Measurements from ENCODE around the gene SOAT2.

Gene SOAT2

DNA sequence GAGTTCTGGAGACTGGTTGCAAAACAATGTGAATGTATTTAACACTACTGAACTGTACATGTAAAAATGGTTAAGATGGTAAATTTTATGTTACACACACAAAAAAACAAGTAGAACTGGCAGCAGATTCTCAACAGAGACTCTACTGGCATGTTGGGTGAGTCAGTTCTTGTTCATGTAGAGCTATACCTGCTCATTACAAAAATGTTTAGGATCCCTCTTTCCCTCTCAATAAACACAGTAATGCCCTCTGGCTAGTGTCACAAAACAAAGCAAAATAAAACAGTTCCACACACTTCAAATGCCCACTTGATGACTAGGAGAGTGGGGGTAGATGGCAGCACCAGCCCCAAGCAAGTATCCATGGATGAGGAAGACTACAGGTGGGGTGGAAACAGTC is 63.6 kb downstream of the SOAT2 start:
- H3F3A ChIP-seq (ENCODE audit: insufficient read depth, low read length): no peaks in the 10 kb centered on the region
- no peaks in the 10 kb centered on the region for H3K36me3 ChIP-seq (replicated peaks; ENCODE audit: insufficient read depth, low read length)
- H4K20me1 ChIP-seq (ENCODE audit: insufficient read depth, low read length): no peaks in the 10 kb centered on the region
- H3K9me2 ChIP-seq (replicated peaks; ENCODE audit: insufficient read depth, low read length): no peaks in the 10 kb centered on the region
- H3K27me3 ChIP-seq (replicated peaks; ENCODE audit: insufficient read depth, low read length): no peaks in the 10 kb centered on the region
- no peak for DNase-seq
- no peaks in the 10 kb centered on the region for H3K9me3 ChIP-seq (replicated peaks; ENCODE audit: insufficient read depth, low read length)
- no peaks in the 10 kb centered on the region for H3K4me1 ChIP-seq (ENCODE audit: low read length)
- H2AFZ ChIP-seq (ENCODE audit: low read length): no peak overlapping the region
- no peak overlapping the region for H3K27ac ChIP-seq (ENCODE audit: low read length)
- H3K4me2 ChIP-seq (ENCODE audit: low read depth, low read length): no peak overlapping the region
- H3K79me2 ChIP-seq (ENCODE audit: low read length): no peaks in the 10 kb centered on the region
- H3K4me3 ChIP-seq (ENCODE audit: low read length): no peak overlapping the region
- TF ChIP-seq EZH2phosphoT487 (IDR thresholded peaks at IDR 0.05; ENCODE audit: low read length): no peak
- TF ChIP-seq, protein P1, sequence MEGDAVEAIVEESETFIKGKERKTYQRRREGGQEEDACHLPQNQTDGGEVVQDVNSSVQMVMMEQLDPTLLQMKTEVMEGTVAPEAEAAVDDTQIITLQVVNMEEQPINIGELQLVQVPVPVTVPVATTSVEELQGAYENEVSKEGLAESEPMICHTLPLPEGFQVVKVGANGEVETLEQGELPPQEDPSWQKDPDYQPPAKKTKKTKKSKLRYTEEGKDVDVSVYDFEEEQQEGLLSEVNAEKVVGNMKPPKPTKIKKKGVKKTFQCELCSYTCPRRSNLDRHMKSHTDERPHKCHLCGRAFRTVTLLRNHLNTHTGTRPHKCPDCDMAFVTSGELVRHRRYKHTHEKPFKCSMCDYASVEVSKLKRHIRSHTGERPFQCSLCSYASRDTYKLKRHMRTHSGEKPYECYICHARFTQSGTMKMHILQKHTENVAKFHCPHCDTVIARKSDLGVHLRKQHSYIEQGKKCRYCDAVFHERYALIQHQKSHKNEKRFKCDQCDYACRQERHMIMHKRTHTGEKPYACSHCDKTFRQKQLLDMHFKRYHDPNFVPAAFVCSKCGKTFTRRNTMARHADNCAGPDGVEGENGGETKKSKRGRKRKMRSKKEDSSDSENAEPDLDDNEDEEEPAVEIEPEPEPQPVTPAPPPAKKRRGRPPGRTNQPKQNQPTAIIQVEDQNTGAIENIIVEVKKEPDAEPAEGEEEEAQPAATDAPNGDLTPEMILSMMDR (IDR thresholded peaks at IDR 0.05; ENCODE audit: low read length): no peak
- no peak for TF ChIP-seq EZH2 (optimal IDR thresholded peaks at IDR 0.05; ENCODE audit: low read depth, low read length)
- no peak overlapping the region for H3K9ac ChIP-seq (ENCODE audit: low read length)

DNA sequence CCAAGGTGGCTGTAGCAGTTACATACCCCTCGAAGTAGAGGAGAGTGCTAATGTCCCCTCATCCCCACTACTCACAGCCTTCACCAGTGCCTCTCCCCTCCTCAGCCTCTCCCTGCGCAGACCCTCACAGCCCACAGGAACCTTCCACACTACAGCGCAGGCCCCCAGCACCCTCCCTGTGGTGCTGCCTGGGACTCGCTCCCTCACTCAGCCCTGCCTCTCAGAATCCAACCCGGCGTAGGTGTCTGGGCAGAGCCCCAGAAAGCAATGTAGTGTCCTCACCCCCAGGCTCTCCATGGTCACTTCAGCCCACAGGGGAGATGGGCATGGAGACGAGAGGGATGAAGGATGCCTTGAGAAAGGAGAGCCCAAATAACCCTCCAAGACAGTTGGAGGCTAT is 66.4 kb downstream of the SOAT2 start:
- no peak for DNase-seq
- Histone ChIP-seq H3K79me2 (ENCODE audit: low read length) (no peaks in the 10 kb centered on the region), H4K20me1 (ENCODE audit: insufficient read depth, low read length) (no peaks in the 10 kb centered on the region), H3K4me3 (ENCODE audit: low read length) (no peak overlapping the region), H2AFZ (ENCODE audit: low read length) (no peak overlapping the region), H3K9ac (ENCODE audit: low read length) (no peak overlapping the region), H3F3A (ENCODE audit: insufficient read depth, low read length) (no peaks in the 10 kb centered on the region), H3K36me3 (replicated peaks; ENCODE audit: insufficient read depth, low read length) (no peaks in the 10 kb centered on the region), H3K9me2 (replicated peaks; ENCODE audit: insufficient read depth, low read length) (no peaks in the 10 kb centered on the region), H3K4me1 (ENCODE audit: low read length) (no peaks in the 10 kb centered on the region), H3K4me2 (ENCODE audit: low read depth, low read length) (no peak overlapping the region), H3K27ac (ENCODE audit: low read length) (no peak overlapping the region), H3K27me3 (replicated peaks; ENCODE audit: insufficient read depth, low read length) (no peaks in the 10 kb centered on the region), H3K9me3 (replicated peaks; ENCODE audit: insufficient read depth, low read length) (no peaks in the 10 kb centered on the region)
- TF ChIP-seq EZH2phosphoT487 (IDR thresholded peaks at IDR 0.05; ENCODE audit: low read length) (no peak), EZH2 (optimal IDR thresholded peaks at IDR 0.05; ENCODE audit: low read depth, low read length) (no peak)
- TF ChIP-seq, protein P1 (IDR thresholded peaks at IDR 0.05; ENCODE audit: low read length): no peak

DNA sequence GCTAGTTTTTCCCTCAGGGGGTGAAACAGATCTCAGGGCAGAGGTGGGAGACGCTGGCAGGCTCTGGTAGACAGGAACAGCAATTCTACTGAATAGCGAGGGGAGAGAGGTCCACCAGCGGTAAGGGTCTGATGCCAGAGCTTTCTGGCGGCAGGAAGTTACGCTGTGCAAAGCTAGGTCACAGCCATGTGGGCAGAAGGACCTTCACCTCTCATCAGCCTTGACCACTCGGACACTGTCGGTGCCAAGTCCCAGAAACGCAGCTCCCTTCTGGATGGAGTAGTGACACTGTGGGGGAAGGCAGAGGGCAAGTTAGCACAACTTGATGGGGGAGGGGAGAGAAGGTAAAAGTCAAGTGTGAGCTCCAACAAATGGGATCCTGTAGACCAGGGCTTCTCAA is 66.9 kb downstream of the SOAT2 start:
- no peaks in the 10 kb centered on the region for H3K9me3 ChIP-seq (replicated peaks; ENCODE audit: insufficient read depth, low read length)
- no peaks in the 10 kb centered on the region for H3K36me3 ChIP-seq (replicated peaks; ENCODE audit: insufficient read depth, low read length)
- H2AFZ ChIP-seq (ENCODE audit: low read length): no peak overlapping the region
- H3K4me2 ChIP-seq (ENCODE audit: low read depth, low read length): no peak overlapping the region
- H3F3A ChIP-seq (ENCODE audit: insufficient read depth, low read length): no peaks in the 10 kb centered on the region
- 0 out of 2 replicates have a peak, but pooled peaks cover 4% of the 10 kb centered on the region for H3K4me1 ChIP-seq (ENCODE audit: low read length)
- no peak overlapping the region for H3K9ac ChIP-seq (ENCODE audit: low read length)
- H3K27me3 ChIP-seq (replicated peaks; ENCODE audit: insufficient read depth, low read length): no peaks in the 10 kb centered on the region
- no peaks in the 10 kb centered on the region for H4K20me1 ChIP-seq (ENCODE audit: insufficient read depth, low read length)
- no peaks in the 10 kb centered on the region for H3K9me2 ChIP-seq (replicated peaks; ENCODE audit: insufficient read depth, low read length)
- H3K4me3 ChIP-seq (ENCODE audit: low read length): no peak overlapping the region
- DNase-seq: no peak
- H3K27ac ChIP-seq (ENCODE audit: low read length): no peak overlapping the region
- TF ChIP-seq EZH2 (optimal IDR thresholded peaks at IDR 0.05; ENCODE audit: low read depth, low read length) (no peak), EZH2phosphoT487 (IDR thresholded peaks at IDR 0.05; ENCODE audit: low read length) (no peak)
- TF ChIP-seq, protein P1 (IDR thresholded peaks at IDR 0.05; ENCODE audit: low read length): no peak
- H3K79me2 ChIP-seq (ENCODE audit: low read length): no peaks in the 10 kb centered on the region
